Prostate gland (tissue), 2 donors: ENCODE results near the gene INCA1. TPM values are rescaled to one million over a fixed set of nuclear protein-coding genes. Genes with fewer than 3 reads are reported as not detected.

Experiments
- DNase-seq: peaks from one replicate; pipeline ENCODE4 v3.0.0-alpha.2; 2019; ENCODE audit warnings: low spot score
- H3K27ac ChIP-seq, 2 donors: fragments of 200-600 bp; sonication (generic); 2 replicates each; pipeline ENCODE4 v1.5.1; 2017 to 2019
- H3K27me3 ChIP-seq: fragments of 200-600 bp; sonication (generic); replicated peaks from 2 replicates; pipeline ENCODE4 v1.5.1; 2019; ENCODE audit not compliant: insufficient read depth
- H3K36me3 ChIP-seq, 2 donors: fragments of 200-600 bp; sonication (generic); 1 replicate in 1 of 2; 2 replicates in 1 of 2; pipeline versions ENCODE4 v1.5.1 to v1.8.1; 2017 to 2019
- H3K4me1 ChIP-seq: fragments of 200-600 bp; sonication (generic); replicated peaks from 2 replicates; pipeline ENCODE4 v1.5.1; 2019
- H3K4me3 ChIP-seq, 2 donors: fragments of 200-600 bp; sonication (generic); 2 replicates each; pipeline ENCODE4 v1.5.1; 2017 to 2019
- H3K9me3 ChIP-seq: fragments of 200-600 bp; sonication (generic); 2 replicates; pipeline ENCODE4 v1.5.1; 2017
- CTCF ChIP-seq, 4 experiments: fragments of 200-600 bp in 2 of 4; fragments of 450-650 bp in 2 of 4; sonication (generic) in 2 of 4; IDR thresholded peaks; 1 replicate in 3 of 4; 2 replicates in 1 of 4; pipeline ENCODE4 v1.5.1; 2016 to 2019; ENCODE audit warnings: antibody characterized with exemption in 4 of 4, mild to moderate bottlenecking in 2 of 4, moderate library complexity in 2 of 4
- POLR2A ChIP-seq: fragments of 450-650 bp; IDR thresholded peaks from one replicate; pipeline ENCODE4 v1.6.1; 2016; ENCODE audit warnings: antibody characterized with exemption, mild to moderate bottlenecking
- POLR2AphosphoS5 ChIP-seq: sonication (generic); formaldehyde crosslinking; IDR thresholded peaks from one replicate; pipeline ENCODE4 v1.6.1; 2017; ENCODE audit warnings: antibody characterized with exemption
- WGBS: methylation state at CpG from one replicate; pipeline ENCODE4 v1.1.5; 2018; 5-methylcytosine and 5-hydroxymethylcytosine counted together
- intact Hi-C: fragments of 100-400 bp; cut with DNase I; formaldehyde crosslinking; loops from one replicate; pipeline ENCODE4 v1.14.2; 2022
- total RNA-seq, 2 donors: library from RNA; depleted of rRNA; stranded (reverse); fragments of >200 nt; gene quantifications; one replicate each; pipeline ENCODE4 v1.1.0, GENCODE V29; 2016

INCA1 gene
- total RNA-seq, 2 donors from 2014 or later, result 2.5 to 8.4 TPM

DNA sequence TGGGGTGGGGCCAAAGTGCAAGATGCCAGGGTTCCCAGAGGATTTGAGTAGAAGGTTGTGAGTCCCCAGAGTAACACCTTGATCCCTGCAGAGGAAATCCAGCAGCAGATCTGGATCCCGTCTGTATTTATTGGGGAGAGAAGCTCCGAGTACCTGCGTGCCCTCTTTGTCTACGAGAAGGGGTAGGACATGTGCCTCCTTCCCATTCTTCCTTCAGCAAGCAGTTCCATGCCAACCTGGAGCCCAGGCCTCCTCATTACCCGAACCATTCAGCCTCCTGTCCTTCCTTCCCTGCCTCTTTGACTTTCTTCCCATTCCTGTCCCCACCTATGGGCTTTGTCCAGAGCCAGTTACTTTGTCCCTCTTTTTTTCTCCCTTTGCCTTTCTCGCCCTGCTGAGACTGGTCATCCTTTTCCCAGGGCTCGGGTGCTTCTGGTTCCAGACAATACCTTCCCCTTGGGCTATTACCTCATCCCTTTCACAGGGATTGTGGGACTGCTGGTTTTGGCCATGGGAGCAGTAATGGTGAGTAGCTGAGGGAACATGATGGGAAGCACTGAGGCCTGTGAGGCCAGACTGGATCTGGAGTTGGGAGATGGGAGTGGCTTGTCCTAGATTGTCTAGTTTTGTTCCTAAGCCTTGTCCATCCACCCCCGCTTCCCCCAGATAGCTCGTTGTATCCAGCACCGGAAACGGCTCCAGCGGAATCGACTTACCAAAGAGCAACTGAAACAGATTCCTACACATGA, 54.4 kb downstream of the INCA1 start:
- peaks cover 0 to 5% of the 10 kb centered on the region in 2 donors for H3K36me3 ChIP-seq
- no peaks in the 10 kb centered on the region for H3K27me3 ChIP-seq
- peaks cover 27% of the 10 kb centered on the region for H3K4me1 ChIP-seq
- 72% methylated on average over 13 of the region's 13 CpGs for WGBS
- H3K27ac ChIP-seq, result no peak overlapping the region
- no peaks in the 10 kb centered on the region for H3K9me3 ChIP-seq
- no peak overlapping the region for H3K4me3 ChIP-seq
- intact Hi-C loops, result no loop called here
- TF ChIP-seq POLR2AphosphoS5, result no peak
- no peak for TF ChIP-seq POLR2A
- no peak for TF ChIP-seq CTCF (IDR thresholded peaks at IDR 0.05)
- DNase-seq, result no peak

DNA sequence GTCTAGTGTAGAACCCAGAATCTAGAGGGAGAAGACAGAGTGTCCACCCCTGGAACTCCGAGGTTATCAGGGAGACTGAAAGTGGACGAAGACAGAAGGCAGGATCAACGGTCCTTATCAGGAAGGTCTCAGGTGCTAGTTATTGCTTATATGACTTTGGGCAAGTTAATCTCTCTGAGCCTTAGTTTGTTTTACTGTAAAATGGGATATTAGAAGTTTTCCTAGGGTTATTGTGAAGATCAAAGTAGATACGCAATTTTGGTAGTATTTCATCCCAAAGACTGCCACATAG, 56.1 kb downstream of the INCA1 start:
- Histone ChIP-seq H3K36me3 (peaks cover 0 to 10% of the 10 kb centered on the region in 2 donors), H3K27ac (peak overlapping the region; percentile 85 to 95), H3K9me3 (no peaks in the 10 kb centered on the region), H3K4me1 (peaks cover 22% of the 10 kb centered on the region), H3K4me3 (peak overlapping the region; percentile 75 to 82), H3K27me3 (no peaks in the 10 kb centered on the region)
- no peak for DNase-seq
- intact Hi-C loops, result no loop called here
- WGBS, result 53% methylated on average over 4 of the region's 4 CpGs
- no peak for TF ChIP-seq POLR2AphosphoS5
- TF ChIP-seq CTCF (IDR thresholded peaks at IDR 0.05), result no peak

DNA sequence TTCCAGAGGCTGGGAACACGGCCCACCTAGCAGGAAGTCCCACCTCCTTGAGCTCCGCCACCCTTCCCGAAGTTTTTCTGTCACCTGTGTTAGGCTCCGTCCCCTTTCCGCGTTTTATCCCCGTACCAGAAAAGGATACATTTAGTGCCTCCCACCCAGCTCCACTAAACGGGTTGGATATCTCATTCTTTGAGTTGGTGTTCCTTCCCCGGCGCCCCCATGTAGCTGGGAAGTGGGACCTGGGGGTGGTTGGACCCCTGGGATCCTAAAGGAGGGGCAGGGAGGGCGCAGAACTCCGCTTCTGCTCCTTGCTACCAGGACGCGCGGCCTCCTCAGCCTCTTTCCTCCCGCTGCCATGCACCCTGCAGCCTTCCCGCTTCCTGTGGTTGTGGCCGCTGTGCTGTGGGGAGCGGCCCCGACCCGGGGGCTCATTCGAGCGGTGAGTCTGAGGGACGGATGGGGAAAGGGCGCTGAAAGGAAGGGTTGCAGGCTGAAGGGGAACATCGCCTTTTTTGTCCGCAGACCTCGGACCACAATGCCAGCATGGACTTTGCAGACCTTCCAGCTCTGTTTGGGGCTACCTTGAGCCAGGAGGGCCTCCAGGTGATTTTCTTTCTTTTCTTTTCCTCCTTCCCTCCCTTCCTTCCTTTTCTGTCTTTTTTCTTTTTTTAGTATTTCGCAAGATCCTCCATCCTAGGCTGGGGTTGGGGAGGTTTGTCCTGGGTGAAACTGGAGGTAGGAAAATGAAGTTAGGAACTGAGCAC, 56.6 kb downstream of the INCA1 start:
- TF ChIP-seq CTCF (IDR thresholded peaks at IDR 0.05) (no peak), POLR2AphosphoS5 (no peak), POLR2A (no peak)
- Histone ChIP-seq H3K4me3 (peak overlapping the region; percentile 75 to 82), H3K27me3 (no peaks in the 10 kb centered on the region), H3K27ac (peak overlapping the region; percentile 85 to 95), H3K4me1 (peaks cover 17% of the 10 kb centered on the region), H3K9me3 (no peaks in the 10 kb centered on the region), H3K36me3 (peaks cover 0 to 10% of the 10 kb centered on the region in 2 donors)
- WGBS, result under 1% methylated on average over 29 of the region's 29 CpGs
- DNase-seq, result peak; percentile 84
- intact Hi-C loops, result no loop called here

DNA sequence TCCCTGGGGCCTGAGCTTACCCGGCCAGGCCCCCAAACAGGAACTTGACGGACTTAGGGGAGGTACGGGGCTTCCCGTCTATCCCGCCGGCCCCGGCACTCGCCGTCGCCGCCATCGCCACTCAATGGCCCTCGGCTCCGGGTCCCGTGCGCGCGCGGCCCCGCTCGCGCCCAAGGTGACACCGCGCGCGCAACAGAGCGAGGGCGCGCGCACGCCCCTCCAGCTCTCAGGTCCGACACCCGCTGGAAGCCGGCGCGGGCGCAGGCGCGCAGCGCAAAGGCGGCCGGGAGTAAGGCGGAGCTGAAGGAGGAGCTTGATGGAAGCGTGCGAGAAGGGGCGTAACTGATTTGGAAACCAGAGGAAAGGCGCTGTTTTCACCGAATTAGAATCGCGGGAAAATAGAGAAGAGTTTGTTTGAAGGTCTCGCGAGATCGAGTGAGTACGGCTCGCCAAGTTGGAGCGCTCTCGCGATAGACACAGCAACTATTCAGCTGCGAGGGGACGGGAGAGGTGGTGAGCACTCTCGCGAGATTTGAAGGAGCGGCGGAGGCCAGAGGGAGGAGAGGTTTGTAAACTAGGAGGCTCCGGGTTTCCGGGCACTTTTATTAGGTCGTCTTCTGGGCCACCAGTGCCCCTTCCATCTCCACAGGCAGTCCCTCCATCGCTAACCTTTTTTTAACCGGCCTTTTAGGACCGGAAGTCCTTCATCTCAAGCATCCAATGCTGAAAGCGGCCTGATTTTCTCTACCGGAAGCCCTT, 57.3 kb downstream of the INCA1 start, which contains the start of the genes RNF167 and SLC25A11:
TSS of gene RNF167 (plus strand) at position 473 of the 759 bp plus-strand sequence. CDS start 642 bp downstream, outside the sequence.
TSS of gene SLC25A11 (minus strand) at position 251 of the 759 bp plus-strand sequence. CDS start at position 115, 136 bp downstream.
- Histone ChIP-seq H3K9me3 (no peaks in the 10 kb centered on the region), H3K4me3 (peak within 1 kb of the TSS; percentile 75 to 82), H3K36me3 (peaks cover 0 to 10% of the 10 kb centered on the region in 2 donors), H3K27ac (peak within 1 kb of the TSS; percentile 85 to 95), H3K4me1 (peaks cover 12% of the 10 kb centered on the region), H3K27me3 (no peaks in the 10 kb centered on the region)
- DNase-seq, result peak; percentile 97
- TF ChIP-seq POLR2AphosphoS5 (peak; percentile 91), POLR2A (peak; percentile 67), CTCF (IDR thresholded peaks at IDR 0.05) (peak in 2 of 4 experiments; percentile 25 to 34)
- intact Hi-C loops, result no loop called here
- under 1% methylated on average over 68 of the region's 72 CpGs for WGBS
